Muscle layer of duodenum (tissue), 2 donors: Measurements from ENCODE around the gene EIF1.

Experiments used
- H3K27ac ChIP-seq: one replicate; pipeline ENCODE4 v1.7.0; 2013; ENCODE audit warnings: mild to moderate bottlenecking, low read length
- H3K27me3 ChIP-seq: one replicate; pipeline ENCODE4 v1.7.0; 2013; ENCODE audit warnings: low read depth, mild to moderate bottlenecking, control low read depth, low read length
- H3K36me3 ChIP-seq, 2 donors: one replicate each; pipeline ENCODE4 v1.7.0; 2013; ENCODE audit warnings: low read length in 2 of 2, control low read depth in 1 of 2, mild to moderate bottlenecking in 1 of 2; ENCODE audit not compliant: insufficient read depth in 2 of 2, control insufficient read depth in 1 of 2
- H3K4me1 ChIP-seq, 2 donors: one replicate each; pipeline ENCODE4 v1.7.0; 2013; ENCODE audit warnings: low read length in 2 of 2, mild to moderate bottlenecking in 2 of 2, control low read depth in 1 of 2, moderate library complexity in 1 of 2; ENCODE audit not compliant: insufficient read depth in 2 of 2, control insufficient read depth in 1 of 2
- H3K4me3 ChIP-seq, 2 donors: one replicate each; pipeline ENCODE4 v1.7.0; 2013; ENCODE audit warnings: low read length in 2 of 2, low read depth in 1 of 2, mild to moderate bottlenecking in 1 of 2
- H3K9me3 ChIP-seq, 2 donors: one replicate each; pipeline ENCODE4 v1.7.0; 2013; ENCODE audit warnings: low read length in 2 of 2, control low read depth in 1 of 2, mild to moderate bottlenecking in 1 of 2; ENCODE audit not compliant: control insufficient read depth in 1 of 2
- donor health status: healthy.

EIF1 gene

DNA sequence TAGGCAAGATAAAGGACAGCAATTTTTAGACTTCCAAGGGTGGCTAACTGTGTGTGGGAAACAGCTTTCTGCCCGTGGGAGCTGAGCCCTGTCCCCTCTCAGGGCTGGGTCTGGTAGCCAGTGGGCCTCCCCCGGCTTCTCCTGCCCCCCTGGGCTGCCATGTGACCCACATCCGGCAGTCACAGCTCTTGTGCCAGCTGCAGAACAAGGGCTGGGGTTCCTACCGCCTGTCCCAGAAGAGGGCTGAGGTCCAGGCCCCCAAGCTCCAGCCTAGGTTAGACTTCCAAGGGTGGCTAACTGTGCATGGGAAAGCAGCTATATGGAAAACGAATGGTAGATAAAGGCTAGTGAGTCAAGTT is 29.6 kb downstream of the EIF1 start:
- H3K9me3 ChIP-seq = no peaks in the 10 kb centered on the region
- no peaks in the 10 kb centered on the region for H3K27me3 ChIP-seq
- H3K4me1 ChIP-seq = no peaks in the 10 kb centered on the region
- H3K4me3 ChIP-seq = no peak overlapping the region
- no peak overlapping the region for H3K27ac ChIP-seq
- H3K36me3 ChIP-seq = no peaks in the 10 kb centered on the region

DNA sequence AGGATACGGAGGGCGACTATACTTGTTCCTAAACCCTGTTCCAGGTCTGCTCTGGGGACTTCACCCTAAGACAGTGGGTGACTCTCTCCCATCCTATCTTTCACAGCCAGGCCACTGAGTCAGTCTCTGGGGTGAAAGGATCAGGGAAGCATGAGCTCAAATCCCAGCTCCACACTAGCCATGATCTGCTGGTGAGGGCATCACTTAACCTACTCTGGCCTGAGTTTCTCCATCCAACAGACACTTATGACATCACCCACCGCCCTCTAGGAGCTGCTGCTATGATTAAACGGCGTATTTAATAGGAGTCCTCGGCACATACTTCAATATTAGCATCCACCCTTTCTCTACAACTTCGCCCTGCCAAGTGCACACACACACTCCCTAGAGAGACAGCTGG is 33.5 kb downstream of the EIF1 start:
- H3K4me1 ChIP-seq = no peaks in the 10 kb centered on the region
- H3K4me3 ChIP-seq = no peak overlapping the region
- no peaks in the 10 kb centered on the region for H3K36me3 ChIP-seq

DNA sequence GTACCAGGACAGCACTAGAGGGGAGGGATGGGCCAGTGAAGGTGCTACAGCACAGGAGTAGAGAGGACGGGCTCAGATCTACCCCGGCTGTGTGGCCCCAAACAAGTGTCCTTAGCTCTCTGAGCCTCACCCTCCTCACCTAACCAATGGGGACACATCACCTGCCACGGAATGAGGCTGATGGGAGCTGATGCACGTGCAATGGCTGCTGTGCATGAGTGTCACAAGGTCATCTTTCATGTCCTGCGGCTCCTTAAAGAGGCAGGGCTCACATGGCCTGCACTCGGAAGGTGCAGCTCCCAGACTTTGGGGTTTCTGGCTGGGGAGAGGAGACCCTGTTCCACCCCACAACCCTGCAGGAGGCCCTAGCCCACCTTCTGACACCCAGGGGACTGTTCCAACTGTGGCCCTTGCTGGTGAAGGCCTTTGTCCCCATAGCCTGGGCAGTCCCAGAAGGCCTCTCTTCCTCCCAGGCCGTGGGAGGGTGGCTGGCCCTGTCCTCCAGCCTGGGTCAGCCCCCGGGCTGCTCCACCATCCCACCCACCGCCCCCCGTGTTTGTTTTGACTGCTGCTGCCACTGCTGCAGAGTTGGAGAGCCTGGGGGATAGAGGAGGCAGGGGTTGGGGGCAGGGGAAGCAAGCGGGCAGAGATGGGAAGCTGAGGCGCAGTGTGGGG is 35.3 kb downstream of the EIF1 start:
- Histone ChIP-seq H3K4me1 (no peaks in the 10 kb centered on the region), H3K27ac (no peak overlapping the region), H3K9me3 (no peaks in the 10 kb centered on the region), H3K36me3 (no peaks in the 10 kb centered on the region), H3K4me3 (no peak overlapping the region), H3K27me3 (no peaks in the 10 kb centered on the region)

More for the DNA sequence above, 33.5 kb downstream of the EIF1 start:
- H3K27ac ChIP-seq = no peak overlapping the region
- H3K27me3 ChIP-seq = no peaks in the 10 kb centered on the region
- H3K9me3 ChIP-seq = no peaks in the 10 kb centered on the region

DNA sequence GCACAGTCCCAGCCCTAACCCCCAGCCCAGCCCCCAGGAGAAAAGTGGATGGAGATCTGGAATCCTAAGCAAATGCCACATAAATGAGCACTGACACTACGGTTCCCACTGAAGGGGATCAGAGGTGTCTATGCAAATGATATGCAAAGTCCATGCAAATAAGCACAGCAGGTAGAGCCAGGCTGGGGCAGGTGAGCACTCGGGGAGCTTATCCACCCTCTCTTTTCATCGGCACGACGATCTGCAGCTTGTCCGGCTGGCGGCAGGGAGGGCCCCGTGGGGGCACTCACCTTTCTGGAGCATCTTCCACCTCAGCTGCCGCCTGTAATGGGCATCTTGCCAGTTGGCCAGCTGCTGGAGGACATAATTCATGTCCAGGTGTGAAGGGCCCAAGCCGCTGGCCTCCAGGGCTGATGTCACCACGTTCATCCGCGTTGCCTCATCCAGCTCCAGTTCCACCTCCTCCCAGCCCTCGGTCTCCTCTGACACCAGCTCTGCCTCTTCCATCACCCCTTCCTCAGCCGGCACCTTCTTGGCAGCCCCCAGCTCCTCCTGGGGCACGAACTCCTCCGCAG is 35.9 kb downstream of the EIF1 start:
- H3K9me3 ChIP-seq = no peaks in the 10 kb centered on the region
- H3K27me3 ChIP-seq = no peaks in the 10 kb centered on the region
- H3K4me1 ChIP-seq = no peaks in the 10 kb centered on the region
- no peak overlapping the region for H3K27ac ChIP-seq
- no peak overlapping the region for H3K4me3 ChIP-seq
- no peaks in the 10 kb centered on the region for H3K36me3 ChIP-seq

DNA sequence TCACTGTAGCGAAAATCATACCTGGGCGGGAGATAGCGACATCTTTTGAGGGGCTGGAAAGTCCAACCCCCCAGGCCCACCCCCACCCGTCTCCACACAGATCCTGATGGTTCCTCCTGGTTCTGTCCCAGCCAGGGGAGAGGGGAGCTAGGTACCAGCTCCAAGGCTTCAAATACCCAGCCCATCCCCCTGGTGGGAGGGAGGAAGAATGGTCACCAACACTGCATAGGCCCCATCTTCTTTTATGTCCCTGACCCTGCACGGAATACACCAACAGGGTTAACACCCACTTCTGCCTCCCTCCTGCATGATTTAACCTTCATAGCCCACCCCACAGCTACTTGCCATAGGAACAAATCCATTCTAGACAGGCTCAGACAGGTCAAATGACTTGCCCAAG is 36.4 kb downstream of the EIF1 start:
- Histone ChIP-seq H3K36me3 (no peaks in the 10 kb centered on the region), H3K27ac (no peak overlapping the region), H3K4me3 (no peak overlapping the region), H3K27me3 (no peaks in the 10 kb centered on the region), H3K4me1 (no peaks in the 10 kb centered on the region), H3K9me3 (no peaks in the 10 kb centered on the region)

DNA sequence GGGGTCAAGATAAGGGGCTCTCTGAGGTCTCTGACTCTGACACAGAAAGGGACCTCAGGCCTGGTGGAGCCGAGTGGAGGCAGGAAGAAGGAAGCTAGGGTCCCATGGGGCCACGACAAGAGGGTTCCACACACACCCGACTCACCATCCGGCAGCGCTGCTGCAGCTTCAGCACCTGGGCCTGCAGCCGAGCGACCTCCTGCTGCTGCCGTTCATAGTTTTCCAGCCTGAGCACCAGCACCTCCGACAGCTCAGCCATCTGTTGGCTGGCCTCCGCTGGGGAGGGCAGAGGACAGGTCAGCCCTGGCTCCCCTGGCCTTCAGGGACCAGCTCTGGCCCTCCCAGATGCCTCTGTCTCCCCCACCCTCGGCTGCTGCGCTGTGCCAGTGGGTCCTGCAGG is 39.4 kb downstream of the EIF1 start:
- Histone ChIP-seq H3K4me3 (no peak overlapping the region), H3K4me1 (peaks cover 0 to 5% of the 10 kb centered on the region in 2 donors), H3K9me3 (no peaks in the 10 kb centered on the region), H3K36me3 (no peaks in the 10 kb centered on the region), H3K27ac (no peak overlapping the region), H3K27me3 (no peaks in the 10 kb centered on the region)

DNA sequence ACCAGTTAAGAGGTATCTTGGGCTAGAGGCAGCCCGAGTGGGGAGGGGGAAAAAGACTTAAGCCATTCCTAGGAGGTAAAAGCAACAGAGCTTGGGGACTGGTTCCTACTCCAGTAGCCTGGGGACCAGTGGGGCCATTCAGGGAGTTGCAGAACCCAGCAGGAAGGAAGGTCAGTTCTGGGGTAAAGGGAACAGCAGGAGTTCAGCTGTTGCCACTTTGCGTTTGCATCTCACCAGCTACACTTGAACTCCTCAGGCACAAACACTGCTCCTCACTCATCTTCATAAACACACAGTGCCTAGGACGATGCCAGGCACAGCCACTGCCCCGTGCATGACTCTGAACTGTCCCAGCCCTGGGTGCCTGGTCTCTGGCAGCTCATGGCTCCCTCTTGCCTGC is 41.8 kb downstream of the EIF1 start:
- no peaks in the 10 kb centered on the region for H3K9me3 ChIP-seq
- H3K4me3 ChIP-seq = no peak overlapping the region
- no peak overlapping the region for H3K27ac ChIP-seq
- no peaks in the 10 kb centered on the region for H3K36me3 ChIP-seq
- no peaks in the 10 kb centered on the region for H3K27me3 ChIP-seq
- peaks cover 0 to 23% of the 10 kb centered on the region in 2 donors for H3K4me1 ChIP-seq

DNA sequence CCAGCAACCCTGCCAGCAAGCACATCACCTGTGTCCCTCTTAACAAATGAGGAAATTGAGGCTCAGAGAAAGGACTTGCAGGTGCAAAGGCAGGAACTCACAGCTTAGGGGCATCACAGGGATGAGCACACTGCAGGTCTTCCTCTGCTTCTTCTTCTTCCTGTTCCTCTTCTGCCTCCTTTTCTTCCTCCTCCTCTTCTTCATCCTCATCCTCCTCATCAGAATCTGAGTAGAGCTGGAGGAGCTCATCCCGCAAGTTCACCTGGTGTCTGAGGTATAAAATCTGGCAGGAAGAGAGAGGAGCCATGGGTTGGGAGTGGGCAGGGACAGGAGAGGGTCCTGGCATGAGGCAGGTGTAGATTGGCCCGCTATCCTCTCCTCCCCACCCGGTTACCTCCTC is 43.2 kb downstream of the EIF1 start:
- H3K27me3 ChIP-seq = no peaks in the 10 kb centered on the region
- H3K4me1 ChIP-seq = peaks cover 0 to 23% of the 10 kb centered on the region in 2 donors
- H3K36me3 ChIP-seq = no peaks in the 10 kb centered on the region
- H3K9me3 ChIP-seq = no peaks in the 10 kb centered on the region
- H3K27ac ChIP-seq = no peak overlapping the region
- no peak overlapping the region for H3K4me3 ChIP-seq

DNA sequence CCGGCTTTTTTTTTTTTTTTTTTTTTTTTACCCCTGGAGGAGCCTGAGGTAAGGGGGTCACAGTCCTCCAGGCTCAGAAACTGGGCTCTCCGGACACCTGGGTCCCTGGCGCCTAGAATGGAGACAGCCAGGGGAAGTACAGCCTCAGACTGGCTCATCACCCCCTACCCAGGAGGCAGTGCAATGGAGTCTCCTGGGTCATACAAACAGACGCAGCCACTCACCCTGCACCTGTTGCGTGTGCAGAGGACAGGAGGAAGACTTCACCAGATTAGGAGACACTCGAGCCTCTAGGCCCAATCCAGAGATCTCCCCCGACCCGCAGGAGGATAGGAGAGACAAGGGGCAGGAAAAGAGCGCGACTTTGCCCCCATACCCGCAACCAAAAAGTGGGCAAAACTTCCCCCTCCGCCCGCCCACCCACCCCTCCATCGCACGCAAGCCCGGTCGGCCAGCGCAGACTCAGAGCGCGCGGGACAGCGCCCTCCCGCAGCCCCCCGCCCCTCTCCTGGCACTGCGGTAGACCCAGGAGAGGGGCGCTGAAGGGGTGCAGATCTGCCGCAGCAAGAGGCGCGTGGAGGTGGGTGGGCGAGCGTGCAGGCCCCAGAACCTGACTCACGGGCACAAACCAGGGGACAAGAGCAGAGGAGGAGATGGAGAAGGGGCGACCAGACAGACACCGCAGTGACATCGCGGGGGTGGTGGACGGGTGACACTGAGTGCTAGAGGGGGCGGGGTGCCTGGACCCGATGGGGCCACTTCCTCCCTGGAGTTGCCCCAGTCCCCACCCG is 44.9 kb downstream of the EIF1 start:
- Histone ChIP-seq H3K4me3 (peak overlapping the region in 1 of 2 donors; percentile 73), H3K27ac (no peak overlapping the region)

DNA sequence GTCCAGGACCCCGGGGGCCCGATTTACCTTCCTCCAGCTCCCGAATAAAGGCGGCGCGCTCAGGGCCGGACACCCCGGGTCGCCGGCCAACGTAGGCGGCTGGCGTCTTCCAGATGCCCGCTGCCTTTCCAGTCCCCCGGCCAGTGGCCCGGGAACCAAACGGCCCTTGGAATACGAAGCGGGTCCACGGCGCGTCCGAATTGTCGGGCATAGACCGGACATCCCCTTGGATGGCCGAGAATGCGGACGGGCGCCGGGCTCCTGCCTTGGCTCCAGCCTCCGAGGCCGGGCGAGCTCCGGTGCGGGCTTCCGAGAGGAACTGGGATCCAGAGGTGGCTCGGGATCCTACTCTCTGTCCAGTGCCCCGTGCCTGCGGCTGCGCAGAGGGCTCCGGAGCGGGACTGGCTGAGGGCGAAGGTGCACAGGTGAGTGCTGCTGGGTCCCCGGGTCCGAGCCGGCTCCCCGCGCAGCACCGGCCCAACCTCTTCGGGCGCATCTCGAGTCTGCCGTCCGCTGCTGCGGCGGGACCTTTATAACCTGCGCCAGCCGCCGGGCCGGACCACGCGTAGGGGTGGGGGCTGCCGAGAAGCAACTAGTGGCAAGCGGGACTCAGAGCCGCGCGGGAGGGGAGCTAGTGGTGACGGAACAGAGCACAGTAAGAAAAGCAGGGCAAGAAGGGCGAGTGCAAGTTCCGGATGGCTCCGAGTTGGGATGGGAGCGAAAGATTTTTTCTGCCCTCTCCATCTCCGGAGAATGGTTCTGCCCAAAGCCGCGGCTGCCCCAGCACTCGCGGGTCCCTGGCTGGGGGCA is 45.7 kb downstream of the EIF1 start, which contains the start of gene HAP1:
HAP1 (minus strand) TSS at position 505 of the 810 bp plus-strand sequence; CDS start at position 496, 9 bp downstream.
- Histone ChIP-seq H3K4me1 (peaks cover 0 to 26% of the 10 kb centered on the region in 2 donors), H3K4me3 (peak within 1 kb of the TSS; percentile 7 to 73), H3K27me3 (peaks cover 8% of the 10 kb centered on the region), H3K36me3 (no peaks in the 10 kb centered on the region), H3K27ac (no peak within 1 kb of the TSS), H3K9me3 (no peaks in the 10 kb centered on the region)

More for the DNA sequence above, 44.9 kb downstream of the EIF1 start:
- Histone ChIP-seq H3K9me3 (no peaks in the 10 kb centered on the region), H3K36me3 (no peaks in the 10 kb centered on the region), H3K27me3 (peaks cover 8% of the 10 kb centered on the region), H3K4me1 (peaks cover 0 to 26% of the 10 kb centered on the region in 2 donors)

DNA sequence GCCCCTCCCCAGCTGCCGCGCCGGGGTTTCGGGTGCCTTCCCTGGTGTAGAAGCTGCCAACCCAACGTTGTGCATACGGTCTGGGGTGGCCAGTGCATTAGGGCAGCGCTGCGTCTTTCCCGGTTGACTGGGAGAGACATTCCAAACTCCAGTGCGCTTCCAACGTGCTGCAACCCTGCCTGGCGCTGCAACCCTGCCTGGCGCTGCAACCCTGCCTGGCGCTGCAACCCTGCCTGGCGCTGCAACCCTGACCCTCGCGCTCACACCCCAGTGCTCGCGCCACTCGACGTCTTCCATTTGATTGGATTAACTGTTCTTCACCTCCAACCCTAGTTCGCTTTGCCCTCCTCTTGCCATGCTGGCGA is 46.2 kb downstream of the EIF1 start:
- H3K9me3 ChIP-seq = no peaks in the 10 kb centered on the region
- peak overlapping the region; percentile 7 to 73 for H3K4me3 ChIP-seq
- peaks cover 0 to 26% of the 10 kb centered on the region in 2 donors for H3K4me1 ChIP-seq
- H3K36me3 ChIP-seq = no peaks in the 10 kb centered on the region
- H3K27ac ChIP-seq = no peak overlapping the region
- H3K27me3 ChIP-seq = peaks cover 8% of the 10 kb centered on the region
